A673 (cell line): ENCODE results near the gene POGLUT3.

Experiments
- CTCF ChIP-seq: fragments of 300-800, 200-600 bp; sonication (generic); conservative IDR thresholded peaks from 2 replicates; pipeline ENCODE4 v1.5.1; 2017; ENCODE audit warnings: low read depth, mild to moderate bottlenecking, antibody characterized with exemption, low read length, moderate library complexity, mixed read lengths
- EZH2 ChIP-seq: fragments of 200-600 bp; sonication (generic); IDR thresholded peaks from 2 replicates; pipeline ENCODE4 v1.6.1; 2017; ENCODE audit warnings: borderline replicate concordance, low read depth, mild to moderate bottlenecking, mixed read lengths, antibody characterized with exemption, low read length; ENCODE audit not compliant: poor library complexity, severe bottlenecking

- TF ChIP-seq CTCF (no peak), EZH2 (no peak)
Observed at GRCh38 chr11:108536783-108537182, 38.6 kb upstream of the POGLUT3 start.
